Parathyroid adenoma (tissue), 2 donors: Measurements from ENCODE around the gene FREM3.

ENCODE experiments used
- H2AFZ ChIP-seq: fragments of 300-600 bp; sonication (generic); one replicate; pipeline ENCODE4 v1.7.0; 2017; ENCODE audit warnings: antibody characterized with exemption, mild to moderate bottlenecking
- H3K27ac ChIP-seq: fragments of 300-600 bp; sonication (generic); one replicate; pipeline ENCODE4 v1.7.0; 2017
- H3K27me3 ChIP-seq: fragments of 300-600 bp; sonication (generic); one replicate; pipeline ENCODE4 v1.7.0; 2017; ENCODE audit warnings: low read length; ENCODE audit not compliant: control insufficient read depth, insufficient read depth
- H3K36me3 ChIP-seq: fragments of 300-600 bp; sonication (generic); one replicate; pipeline ENCODE4 v1.7.0; 2017; ENCODE audit warnings: low read length; ENCODE audit not compliant: control insufficient read depth, insufficient read depth
- H3K4me1 ChIP-seq: fragments of 300-600 bp; sonication (generic); one replicate; pipeline ENCODE4 v1.7.0; 2017; ENCODE audit warnings: control low read depth
- H3K4me2 ChIP-seq: fragments of 300-600 bp; sonication (generic); one replicate; pipeline ENCODE4 v1.7.0; 2017; ENCODE audit warnings: low read length
- H3K4me3 ChIP-seq: fragments of 300-600 bp; sonication (generic); one replicate; pipeline ENCODE4 v1.7.0; 2017; ENCODE audit warnings: low read depth, low read length
- H3K79me2 ChIP-seq: fragments of 300-600 bp; sonication (generic); one replicate; pipeline ENCODE4 v1.7.0; 2017; ENCODE audit warnings: control low read depth
- H3K9ac ChIP-seq: fragments of 300-600 bp; sonication (generic); one replicate; pipeline ENCODE4 v1.7.0; 2017; ENCODE audit warnings: mild to moderate bottlenecking
- H3K9me3 ChIP-seq: fragments of 300-600 bp; sonication (generic); one replicate; pipeline ENCODE4 v1.7.0; 2017; ENCODE audit warnings: low read length; ENCODE audit not compliant: control insufficient read depth
- CTCF ChIP-seq: fragments of 300-600 bp; sonication (generic); IDR thresholded peaks from one replicate; pipeline ENCODE4 v1.7.0; 2017; ENCODE audit warnings: antibody characterized with exemption, mild to moderate bottlenecking
- donor health status: primary hyperparathyroidism.

FREM3 gene

DNA sequence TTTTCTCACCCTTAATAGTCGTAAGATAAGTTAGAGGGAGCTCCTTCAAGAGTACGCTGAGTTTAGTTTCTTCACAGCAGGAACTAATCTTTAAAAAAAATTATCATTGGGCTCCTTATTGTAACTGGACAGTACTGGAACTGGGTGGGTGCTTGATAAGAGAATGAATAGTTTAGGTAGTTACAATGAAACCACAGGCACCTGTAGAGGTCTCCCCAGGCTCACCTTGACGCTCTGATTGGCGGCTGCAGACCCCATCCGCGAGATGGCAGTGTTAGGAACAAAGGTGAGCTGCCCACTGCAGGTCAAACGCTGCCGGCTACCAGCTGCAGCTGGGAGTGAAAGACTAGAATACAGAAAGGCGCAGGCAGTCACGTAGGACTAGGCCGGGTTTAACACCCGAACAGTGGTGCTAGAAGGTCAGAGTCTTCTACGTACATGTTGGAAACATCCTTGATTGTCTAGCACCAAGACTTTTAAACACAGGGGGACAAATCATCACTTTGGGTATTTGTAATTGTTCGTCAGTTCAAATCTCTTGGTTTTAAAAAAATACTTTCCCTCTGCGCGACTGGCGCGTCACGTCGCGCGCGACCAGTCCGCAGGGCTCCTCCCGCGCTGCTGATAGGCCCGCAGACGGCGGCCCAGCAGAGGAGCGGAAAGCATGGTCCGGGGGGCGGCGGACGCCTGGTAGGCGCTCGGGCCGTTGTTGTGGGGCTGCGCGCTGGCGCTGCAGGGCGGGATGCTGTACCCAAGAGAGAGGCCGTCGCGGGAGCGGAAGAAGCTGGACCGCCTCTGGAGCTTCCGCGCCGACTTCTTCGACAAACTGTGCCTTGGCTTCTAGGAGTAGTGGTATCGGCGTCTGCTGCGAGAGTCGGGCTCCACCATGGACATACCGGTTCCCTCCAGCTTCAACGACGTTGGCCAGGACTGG, 141.4 kb downstream of the FREM3 start:
- Histone ChIP-seq H3K4me1 (no peaks in the 10 kb centered on the region), H3K9ac (no peak overlapping the region), H3K4me2 (peak overlapping the region; percentile 60), H3K36me3 (no peaks in the 10 kb centered on the region), H3K27ac (no peak overlapping the region), H3K27me3 (no peaks in the 10 kb centered on the region), H3K9me3 (no peaks in the 10 kb centered on the region), H2AFZ (peak overlapping the region; percentile 86), H3K4me3 (peak overlapping the region; percentile 52), H3K79me2 (no peaks in the 10 kb centered on the region)
- peak; percentile 46 for TF ChIP-seq CTCF

- Histone ChIP-seq H3K4me2 (no peak overlapping the region), H3K27me3 (no peaks in the 10 kb centered on the region), H3K4me1 (no peaks in the 10 kb centered on the region), H3K9me3 (no peaks in the 10 kb centered on the region), H3K4me3 (no peak overlapping the region), H3K36me3 (no peaks in the 10 kb centered on the region), H3K9ac (no peak overlapping the region), H2AFZ (no peak overlapping the region), H3K27ac (no peak overlapping the region), H3K79me2 (no peaks in the 10 kb centered on the region)
- no peak for TF ChIP-seq CTCF
These were observed 142.2 kb downstream of the FREM3 start for GRCh38 chr4:143558286-143558685.

DNA sequence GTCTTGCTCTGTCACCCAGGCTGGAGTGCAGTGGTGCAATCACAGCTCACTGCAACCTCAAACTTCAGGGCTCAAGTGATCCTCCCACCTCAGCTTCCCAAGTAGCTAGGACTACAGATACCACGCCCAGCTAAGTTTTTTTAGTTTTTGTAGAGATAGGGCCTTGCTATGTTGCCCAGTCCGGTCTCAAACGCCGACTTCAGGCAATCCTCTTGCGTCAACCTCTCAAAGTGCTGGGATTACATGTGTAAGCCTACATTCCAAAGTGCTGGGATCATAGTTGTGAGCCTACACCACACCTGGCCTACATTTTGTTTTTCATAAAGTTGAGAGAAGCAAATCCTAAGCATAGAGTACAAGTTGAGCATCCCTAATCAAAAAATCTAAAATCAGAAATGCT, 144.8 kb downstream of the FREM3 start:
- H3K27ac ChIP-seq: no peak overlapping the region
- H3K9me3 ChIP-seq: no peaks in the 10 kb centered on the region
- H3K4me2 ChIP-seq: no peak overlapping the region
- H3K27me3 ChIP-seq: no peaks in the 10 kb centered on the region
- no peaks in the 10 kb centered on the region for H3K4me1 ChIP-seq
- H3K79me2 ChIP-seq: no peaks in the 10 kb centered on the region
- no peaks in the 10 kb centered on the region for H3K36me3 ChIP-seq
- no peak for TF ChIP-seq CTCF
- no peak overlapping the region for H3K4me3 ChIP-seq
- H3K9ac ChIP-seq: no peak overlapping the region
- no peak overlapping the region for H2AFZ ChIP-seq

- Histone ChIP-seq H2AFZ (no peak overlapping the region), H3K27ac (no peak overlapping the region), H3K9me3 (no peaks in the 10 kb centered on the region), H3K36me3 (no peaks in the 10 kb centered on the region), H3K4me1 (no peaks in the 10 kb centered on the region), H3K4me3 (no peak overlapping the region), H3K9ac (no peak overlapping the region), H3K4me2 (no peak overlapping the region), H3K27me3 (no peaks in the 10 kb centered on the region), H3K79me2 (no peaks in the 10 kb centered on the region)
- no peak for TF ChIP-seq CTCF
These were observed 145.5 kb downstream of the FREM3 start for GRCh38 chr4:143554728-143555597.
